ENCODE measurements around the gene C12orf57.

The C12orf57 gene

DNA sequence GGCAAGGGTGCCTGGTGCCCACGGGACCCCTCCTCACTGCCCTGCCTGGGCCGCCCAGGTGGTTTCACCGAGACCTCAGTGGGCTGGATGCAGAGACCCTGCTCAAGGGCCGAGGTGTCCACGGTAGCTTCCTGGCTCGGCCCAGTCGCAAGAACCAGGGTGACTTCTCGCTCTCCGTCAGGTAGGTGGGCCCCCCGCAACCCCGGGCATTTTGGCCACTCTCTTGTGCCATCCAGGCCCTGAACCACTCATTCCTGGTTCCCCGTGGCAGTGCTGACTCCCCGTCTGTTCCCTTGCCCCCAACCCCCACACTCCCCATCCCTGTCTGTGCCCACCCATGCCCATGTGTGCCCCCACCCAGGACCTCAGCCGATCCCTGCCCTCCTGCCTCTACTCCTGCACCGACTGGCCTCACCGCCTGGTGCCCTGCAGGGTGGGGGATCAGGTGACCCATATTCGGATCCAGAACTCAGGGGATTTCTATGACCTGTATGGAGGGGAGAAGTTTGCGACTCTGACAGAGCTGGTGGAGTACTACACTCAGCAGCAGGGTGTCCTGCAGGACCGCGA, 7.8 kb downstream of the C12orf57 start:
- peak overlapping the region; percentile 93 for H3K4me3 ChIP-seq (ENCODE audit: low read depth, low read length)
- TF ChIP-seq, protein P1, sequence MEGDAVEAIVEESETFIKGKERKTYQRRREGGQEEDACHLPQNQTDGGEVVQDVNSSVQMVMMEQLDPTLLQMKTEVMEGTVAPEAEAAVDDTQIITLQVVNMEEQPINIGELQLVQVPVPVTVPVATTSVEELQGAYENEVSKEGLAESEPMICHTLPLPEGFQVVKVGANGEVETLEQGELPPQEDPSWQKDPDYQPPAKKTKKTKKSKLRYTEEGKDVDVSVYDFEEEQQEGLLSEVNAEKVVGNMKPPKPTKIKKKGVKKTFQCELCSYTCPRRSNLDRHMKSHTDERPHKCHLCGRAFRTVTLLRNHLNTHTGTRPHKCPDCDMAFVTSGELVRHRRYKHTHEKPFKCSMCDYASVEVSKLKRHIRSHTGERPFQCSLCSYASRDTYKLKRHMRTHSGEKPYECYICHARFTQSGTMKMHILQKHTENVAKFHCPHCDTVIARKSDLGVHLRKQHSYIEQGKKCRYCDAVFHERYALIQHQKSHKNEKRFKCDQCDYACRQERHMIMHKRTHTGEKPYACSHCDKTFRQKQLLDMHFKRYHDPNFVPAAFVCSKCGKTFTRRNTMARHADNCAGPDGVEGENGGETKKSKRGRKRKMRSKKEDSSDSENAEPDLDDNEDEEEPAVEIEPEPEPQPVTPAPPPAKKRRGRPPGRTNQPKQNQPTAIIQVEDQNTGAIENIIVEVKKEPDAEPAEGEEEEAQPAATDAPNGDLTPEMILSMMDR (IDR thresholded peaks at IDR 0.05; ENCODE audit: low read depth, low read length, missing control alignments): no peak
- no peak for DNase-seq (ENCODE audit: low read depth)

DNA sequence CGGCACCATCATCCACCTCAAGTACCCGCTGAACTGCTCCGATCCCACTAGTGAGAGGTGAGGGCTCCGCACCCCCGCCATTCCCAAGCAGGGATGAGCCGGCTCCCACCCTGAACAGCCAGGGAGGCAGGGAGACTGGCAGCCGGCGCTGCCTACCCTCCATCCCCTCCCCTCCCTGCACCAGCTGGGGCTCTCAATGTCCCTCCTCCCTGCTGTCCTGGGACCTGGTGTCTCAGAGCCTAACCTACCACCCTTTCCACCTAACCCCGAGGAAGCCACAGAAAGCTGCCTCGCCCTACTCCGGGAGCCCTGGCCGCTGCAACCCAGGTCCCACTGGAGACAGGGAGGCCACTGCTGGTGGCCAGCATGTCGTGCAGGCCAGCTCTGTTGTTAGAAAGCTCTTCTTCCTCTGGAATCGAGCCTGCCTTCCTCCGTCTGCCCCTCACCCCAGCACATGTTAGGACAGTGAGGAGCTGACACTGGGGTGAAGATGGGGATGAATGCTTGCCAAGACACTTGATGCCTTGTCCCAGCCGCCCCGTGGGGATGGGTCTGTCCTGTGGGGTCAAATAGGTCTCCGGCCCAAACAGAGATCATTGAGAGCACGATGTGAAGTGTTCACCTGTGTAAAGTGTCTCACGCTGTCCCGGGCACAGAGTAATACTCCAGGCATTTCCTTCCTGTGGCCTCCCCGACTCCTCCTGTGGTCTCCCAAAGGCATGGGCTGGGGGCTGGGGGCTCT, 8.5 kb downstream of the C12orf57 start:
- peak overlapping the region; percentile 93 for H3K4me3 ChIP-seq (ENCODE audit: low read depth, low read length)
- no peak for DNase-seq (ENCODE audit: low read depth)
- TF ChIP-seq, protein P1 (IDR thresholded peaks at IDR 0.05; ENCODE audit: low read depth, low read length, missing control alignments): no peak

DNA sequence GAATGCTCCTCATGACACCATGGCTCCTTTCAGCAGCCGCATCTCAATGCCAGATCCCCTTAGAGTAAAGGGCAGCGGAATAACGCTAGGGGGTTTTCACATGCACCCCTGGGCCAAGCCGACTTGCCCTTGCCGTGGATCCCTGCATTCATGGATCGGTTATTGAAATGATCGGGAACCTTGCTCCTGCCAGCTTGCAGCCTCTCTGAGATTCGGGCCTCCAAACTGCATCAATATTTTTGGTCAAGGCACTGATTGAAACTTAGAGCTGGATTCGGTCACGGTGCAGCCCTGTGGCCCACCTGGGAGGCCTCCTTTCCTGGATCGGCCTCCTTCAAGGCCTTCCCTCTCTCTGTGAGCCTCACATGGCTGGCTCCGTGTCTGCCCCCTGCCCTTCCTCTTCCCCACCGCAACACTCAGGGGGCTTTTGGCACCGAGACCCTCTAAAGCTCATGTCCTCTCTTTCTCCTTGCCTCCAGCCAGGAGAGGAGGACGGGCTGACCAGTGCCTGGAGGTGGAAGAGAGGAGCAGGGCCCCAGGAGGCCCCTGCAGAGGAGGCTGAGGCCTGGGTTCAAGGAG, 9.1 kb downstream of the C12orf57 start:
- TF ChIP-seq, protein P1 (IDR thresholded peaks at IDR 0.05; ENCODE audit: low read depth, low read length, missing control alignments): no peak
- DNase-seq (ENCODE audit: low read depth): no peak
- peak overlapping the region; percentile 93 for H3K4me3 ChIP-seq (ENCODE audit: low read depth, low read length)

DNA sequence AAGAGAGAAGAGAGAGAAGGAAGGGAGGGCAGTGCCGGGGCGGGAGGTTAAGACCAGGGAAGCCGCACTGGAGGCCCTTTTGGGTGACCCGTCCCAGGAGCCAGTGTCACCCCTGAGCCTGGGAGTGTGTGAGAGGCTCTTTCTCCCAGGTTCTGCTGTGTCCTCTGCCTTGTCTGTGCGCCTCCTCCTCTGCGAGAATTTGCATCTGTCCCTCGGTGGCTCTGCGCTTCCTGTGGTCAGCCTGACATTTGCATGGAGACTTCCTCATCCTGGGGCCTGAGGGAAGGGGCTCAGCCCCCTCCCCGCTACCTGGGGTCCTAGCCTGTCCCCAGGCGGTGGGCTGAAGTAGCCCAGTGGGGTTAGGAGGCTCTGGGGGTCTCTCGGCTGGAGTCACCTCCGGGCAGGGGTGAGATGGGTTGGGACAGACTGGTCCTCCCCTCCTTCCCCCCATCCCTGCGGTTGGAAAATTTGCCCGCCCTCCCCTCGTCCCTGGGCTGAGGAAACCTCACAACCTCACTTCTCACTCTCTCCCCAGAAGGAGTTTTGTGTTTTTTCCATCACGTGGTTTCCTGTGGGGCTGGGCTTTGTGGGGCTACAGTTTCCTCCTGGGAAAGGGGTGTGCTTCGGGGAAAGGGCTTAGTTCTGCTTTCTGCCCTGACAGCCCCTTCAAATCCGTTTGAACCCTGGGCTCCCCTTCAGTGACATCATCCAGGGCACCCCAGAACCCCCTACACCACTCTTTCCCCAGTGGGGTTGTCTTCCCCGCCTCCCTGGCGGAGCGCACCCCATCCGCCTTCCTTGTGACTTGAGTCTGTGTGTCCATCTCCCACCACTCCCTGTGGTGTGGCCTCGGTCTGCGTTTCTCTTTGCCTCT, 9.9 kb downstream of the C12orf57 start:
- peak; percentile 92 for DNase-seq (ENCODE audit: low read depth)
- TF ChIP-seq, protein P1 (IDR thresholded peaks at IDR 0.05; ENCODE audit: low read depth, low read length, missing control alignments): no peak
- peak overlapping the region; percentile 93 for H3K4me3 ChIP-seq (ENCODE audit: low read depth, low read length)

DNA sequence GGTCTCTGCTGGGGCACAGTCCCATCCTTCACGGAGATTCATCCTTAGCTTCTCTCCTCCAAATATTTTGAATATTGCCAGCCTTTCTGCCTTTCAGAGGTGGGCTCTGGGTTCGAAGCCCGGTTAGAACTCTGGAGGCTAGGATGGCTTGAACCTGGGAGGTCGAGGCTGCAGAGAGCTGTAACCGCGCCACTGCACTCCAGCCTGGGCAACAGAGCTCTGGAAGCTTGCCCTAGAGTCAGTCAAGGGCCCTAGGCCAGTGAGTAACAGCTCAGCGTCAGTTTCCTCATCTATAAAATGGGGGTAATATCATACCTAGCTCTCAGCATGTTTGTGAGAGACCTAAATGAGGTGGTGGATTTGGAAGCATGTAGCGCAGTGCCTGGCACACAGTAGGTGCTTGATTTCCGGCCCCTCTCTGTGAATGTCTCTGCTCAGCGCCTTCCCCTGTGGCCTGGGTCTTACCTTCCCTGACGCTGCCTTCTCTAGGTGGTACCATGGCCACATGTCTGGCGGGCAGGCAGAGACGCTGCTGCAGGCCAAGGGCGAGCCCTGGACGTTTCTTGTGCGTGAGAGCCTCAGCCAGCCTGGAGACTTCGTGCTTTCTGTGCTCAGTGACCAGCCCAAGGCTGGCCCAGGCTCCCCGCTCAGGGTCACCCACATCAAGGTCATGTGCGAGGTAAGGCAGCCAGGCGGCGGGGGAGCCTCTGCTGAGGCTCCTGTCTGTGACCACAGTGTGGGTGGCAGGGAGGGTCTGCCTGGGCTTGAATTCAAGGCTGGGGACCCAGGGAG, 10.7 kb downstream of the C12orf57 start:
- no peak for DNase-seq (ENCODE audit: low read depth)
- TF ChIP-seq, protein P1 (IDR thresholded peaks at IDR 0.05; ENCODE audit: low read depth, low read length, missing control alignments): no peak
- peak overlapping the region; percentile 93 for H3K4me3 ChIP-seq (ENCODE audit: low read depth, low read length)

Data from GM12864 (cell line).